NT2/D1 (cell line): ENCODE data around the gene IGSF9B.

Experiments used
- DNase-seq: peaks from one replicate; pipeline ENCODE4 v3.0.0-alpha.2; 2011; ENCODE audit warnings: low read depth, low spot score
- H3K27me3 ChIP-seq: 2 replicates; pipeline ENCODE4 v1.6.0; 2011; ENCODE audit warnings: mild to moderate bottlenecking; ENCODE audit not compliant: insufficient read length, insufficient read depth
- H3K36me3 ChIP-seq: 2 replicates; pipeline ENCODE4 v1.6.1; 2011; ENCODE audit warnings: mild to moderate bottlenecking, low read length, mixed read lengths; ENCODE audit not compliant: insufficient read depth, insufficient read length
- H3K4me1 ChIP-seq: 2 replicates; pipeline ENCODE4 v1.5.1; 2011; ENCODE audit not compliant: insufficient read depth, insufficient read length
- H3K4me3 ChIP-seq: 2 replicates; pipeline ENCODE4 v1.5.1; 2011; ENCODE audit warnings: low read depth; ENCODE audit not compliant: insufficient read length
- H3K9ac ChIP-seq: 2 replicates; pipeline ENCODE4 v1.6.0; 2011; ENCODE audit warnings: low read depth; ENCODE audit not compliant: insufficient read length
- H3K9me3 ChIP-seq: 2 replicates; pipeline ENCODE4 v1.5.1; 2011; ENCODE audit warnings: mild to moderate bottlenecking, low read length; ENCODE audit not compliant: insufficient read depth
- SUZ12 ChIP-seq: IDR thresholded peaks from 2 replicates; pipeline ENCODE4 v1.6.1; 2011; ENCODE audit not compliant: insufficient read length, insufficient read depth; ENCODE audit errors: extremely low read depth
- YY1 ChIP-seq: IDR thresholded peaks from 2 replicates; pipeline ENCODE4 v1.6.1; 2011; ENCODE audit not compliant: insufficient read length, insufficient read depth
- ZNF274 ChIP-seq: IDR thresholded peaks from 2 replicates; pipeline ENCODE4 v1.6.1; 2011; ENCODE audit warnings: mild to moderate bottlenecking, low read depth, low read length

Gene IGSF9B

DNA sequence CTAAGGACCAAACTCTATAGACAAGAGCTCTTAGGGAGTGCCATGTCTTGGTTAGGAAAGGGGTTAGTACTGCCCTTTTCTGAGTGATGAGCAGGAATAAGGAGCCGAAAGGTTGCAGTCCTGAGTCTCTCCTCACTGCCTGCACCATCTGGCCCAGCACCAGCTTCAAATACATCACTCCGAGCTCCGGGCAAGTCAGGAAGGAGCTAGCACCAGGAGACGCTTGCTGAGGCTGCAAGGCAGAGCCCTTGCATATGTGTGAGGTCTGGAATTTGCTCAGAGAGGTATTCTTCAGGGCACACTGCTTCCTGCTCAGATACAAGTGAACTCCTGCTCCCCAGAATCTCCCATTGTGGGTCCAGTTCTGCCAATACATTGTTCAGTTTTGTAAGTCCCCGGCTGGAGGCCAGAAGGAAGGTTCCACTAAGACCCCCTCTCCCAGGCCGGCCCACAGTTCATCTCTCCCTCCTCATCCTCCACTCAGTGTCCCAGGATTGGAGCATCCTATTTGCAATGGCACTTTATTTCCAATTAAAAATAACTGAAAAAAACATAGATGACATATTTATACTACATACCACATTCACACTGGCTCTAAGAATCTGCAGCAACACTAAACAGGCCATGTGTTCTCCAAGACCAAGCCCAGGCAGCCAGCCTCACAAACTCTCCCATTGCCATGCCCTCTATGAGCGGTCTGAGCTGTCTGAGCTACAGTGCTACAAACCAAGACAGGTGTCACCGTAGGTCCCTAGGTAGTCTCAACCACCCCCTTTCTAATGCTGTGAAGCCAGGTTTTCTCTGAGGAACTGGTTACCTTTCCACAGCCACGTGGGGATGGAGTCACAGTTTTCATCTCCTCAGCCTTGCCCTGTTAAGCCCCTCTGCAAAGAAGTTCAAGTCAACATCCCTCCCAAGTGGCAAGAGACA is 56.3 kb downstream of the IGSF9B start:
- TF ChIP-seq ZNF274: no peak
- no peak for TF ChIP-seq YY1
- TF ChIP-seq SUZ12: no peak
- peaks cover 7% of the 10 kb centered on the region for H3K4me1 ChIP-seq
- no peak overlapping the region for H3K4me3 ChIP-seq
- H3K9me3 ChIP-seq: no peaks in the 10 kb centered on the region
- H3K27me3 ChIP-seq: no peaks in the 10 kb centered on the region
- H3K9ac ChIP-seq: no peak overlapping the region
- peaks cover 28% of the 10 kb centered on the region for H3K36me3 ChIP-seq
- DNase-seq: no peak

DNA sequence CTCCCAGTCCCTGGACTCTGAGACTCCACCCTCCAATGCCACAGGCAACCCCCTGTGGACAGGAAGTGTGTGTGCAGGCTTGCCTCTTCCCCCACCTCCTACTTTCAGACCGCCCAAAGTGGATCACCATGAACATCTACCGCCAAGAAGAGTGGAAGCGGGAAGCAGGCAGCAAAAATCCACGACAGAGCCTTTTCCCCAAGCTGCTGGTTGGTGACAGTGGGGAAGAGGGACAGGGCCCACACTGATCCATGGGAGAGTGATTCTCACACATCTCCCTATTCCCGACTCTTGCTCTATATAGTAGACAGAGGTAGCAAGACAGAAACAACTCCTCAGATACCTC is 58.0 kb downstream of the IGSF9B start:
- H3K9me3 ChIP-seq: no peaks in the 10 kb centered on the region
- H3K9ac ChIP-seq: no peak overlapping the region
- no peak overlapping the region for H3K4me3 ChIP-seq
- peaks cover 8% of the 10 kb centered on the region for H3K4me1 ChIP-seq
- DNase-seq: no peak
- no peak for TF ChIP-seq ZNF274
- no peak for TF ChIP-seq YY1
- H3K27me3 ChIP-seq: no peaks in the 10 kb centered on the region
- peaks cover 23% of the 10 kb centered on the region for H3K36me3 ChIP-seq

DNA sequence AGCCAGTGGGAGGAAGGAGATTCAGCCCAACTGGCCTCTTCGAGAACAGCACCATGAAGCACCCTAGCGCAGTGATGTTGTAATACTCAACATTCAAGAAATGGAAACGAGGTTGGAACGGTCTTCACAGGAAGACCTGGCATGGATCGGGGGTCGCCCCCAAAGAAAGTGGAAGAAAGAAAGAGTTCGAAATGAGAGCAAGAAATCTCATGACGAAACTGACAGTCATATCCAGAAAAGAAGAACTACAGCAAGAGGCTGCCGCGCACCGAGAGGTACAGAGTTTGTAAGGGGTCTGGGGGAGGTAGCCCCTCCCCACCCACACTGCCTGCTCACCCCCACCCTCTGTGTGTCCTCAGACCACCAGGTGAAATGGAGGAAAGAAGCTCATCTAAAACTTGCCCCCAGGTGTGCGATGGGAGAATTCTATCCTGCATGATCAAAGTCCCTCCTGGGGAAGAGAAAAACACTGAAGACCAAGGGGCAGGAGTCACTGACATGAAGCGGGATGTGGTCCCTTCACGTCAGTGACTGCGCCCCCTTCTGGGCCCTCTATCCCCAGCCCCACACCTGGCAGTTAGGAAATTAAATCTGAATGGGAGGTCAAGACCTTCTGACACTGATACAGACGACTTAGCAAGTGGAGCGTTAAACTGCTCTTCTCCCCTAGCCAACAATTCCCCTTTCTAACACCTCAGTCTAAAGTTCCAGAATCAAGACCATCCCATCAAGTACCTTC is 58.6 kb downstream of the IGSF9B start:
- no peak for TF ChIP-seq SUZ12
- no peak for TF ChIP-seq ZNF274
- no peak for TF ChIP-seq YY1

DNA sequence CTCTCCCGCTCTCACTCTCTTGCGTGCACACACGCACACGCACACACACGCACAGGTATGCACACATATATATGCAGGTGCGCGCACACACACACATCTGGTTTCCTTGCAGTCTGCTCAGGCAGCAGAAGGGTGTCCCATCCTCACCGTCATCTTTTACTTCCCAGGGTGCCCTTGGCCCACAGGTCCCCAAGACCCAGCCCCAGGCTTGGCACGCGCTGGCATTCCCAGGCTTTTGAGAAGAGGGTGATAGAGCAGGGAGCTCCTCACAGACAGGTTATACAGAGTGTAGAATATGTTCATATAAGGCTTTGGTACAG is 59.5 kb downstream of the IGSF9B start:
- Histone ChIP-seq H3K9me3 (no peaks in the 10 kb centered on the region), H3K27me3 (no peaks in the 10 kb centered on the region), H3K4me3 (no peak overlapping the region), H3K4me1 (peaks cover 11% of the 10 kb centered on the region), H3K9ac (no peak overlapping the region), H3K36me3 (peaks cover 23% of the 10 kb centered on the region)
- DNase-seq: no peak
- TF ChIP-seq SUZ12: no peak
- no peak for TF ChIP-seq YY1
- no peak for TF ChIP-seq ZNF274

More for the DNA sequence above, 58.6 kb downstream of the IGSF9B start:
- Histone ChIP-seq H3K9me3 (no peaks in the 10 kb centered on the region), H3K36me3 (peaks cover 23% of the 10 kb centered on the region), H3K4me1 (peaks cover 10% of the 10 kb centered on the region), H3K27me3 (no peaks in the 10 kb centered on the region), H3K9ac (no peak overlapping the region), H3K4me3 (no peak overlapping the region)
- DNase-seq: no peak

DNA sequence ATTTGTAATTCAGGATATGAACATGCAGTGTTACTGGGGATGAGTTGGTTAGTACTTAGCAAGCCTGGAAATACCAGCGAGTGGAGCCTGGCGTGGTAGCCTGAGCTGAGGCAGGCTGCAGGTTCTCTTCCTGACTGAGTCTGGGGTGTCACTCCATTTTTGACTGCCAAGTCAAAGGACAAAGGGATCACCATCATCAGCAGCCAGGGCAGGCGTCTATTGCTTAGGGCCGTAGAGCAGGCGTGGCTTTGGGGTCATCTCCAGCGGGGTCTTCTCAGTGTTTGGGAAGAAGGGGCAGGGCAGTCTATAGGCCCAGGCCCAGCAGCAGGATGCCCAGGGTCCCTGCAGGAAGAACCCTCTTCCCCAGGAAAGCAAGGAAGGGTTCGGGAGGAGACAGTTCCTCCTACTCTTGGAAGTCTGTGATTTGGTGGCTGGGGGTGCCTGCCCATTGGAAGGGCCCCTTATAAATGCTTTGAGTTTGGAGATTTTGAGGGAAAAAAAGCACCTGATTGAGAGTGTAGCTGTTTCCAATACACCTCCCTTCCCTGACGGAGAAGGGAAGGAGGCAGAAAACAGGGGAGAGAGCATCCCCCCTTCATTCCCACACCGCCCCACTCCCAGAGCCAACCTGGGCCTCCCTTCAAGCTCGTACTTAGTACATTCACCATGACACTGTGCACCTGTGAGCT is 60.0 kb downstream of the IGSF9B start:
- Histone ChIP-seq H3K27me3 (no peaks in the 10 kb centered on the region), H3K9me3 (no peaks in the 10 kb centered on the region), H3K9ac (no peak overlapping the region), H3K4me1 (peaks cover 11% of the 10 kb centered on the region), H3K4me3 (no peak overlapping the region), H3K36me3 (peaks cover 23% of the 10 kb centered on the region)
- no peak for DNase-seq
- TF ChIP-seq SUZ12: no peak
- no peak for TF ChIP-seq ZNF274
- TF ChIP-seq YY1: no peak

DNA sequence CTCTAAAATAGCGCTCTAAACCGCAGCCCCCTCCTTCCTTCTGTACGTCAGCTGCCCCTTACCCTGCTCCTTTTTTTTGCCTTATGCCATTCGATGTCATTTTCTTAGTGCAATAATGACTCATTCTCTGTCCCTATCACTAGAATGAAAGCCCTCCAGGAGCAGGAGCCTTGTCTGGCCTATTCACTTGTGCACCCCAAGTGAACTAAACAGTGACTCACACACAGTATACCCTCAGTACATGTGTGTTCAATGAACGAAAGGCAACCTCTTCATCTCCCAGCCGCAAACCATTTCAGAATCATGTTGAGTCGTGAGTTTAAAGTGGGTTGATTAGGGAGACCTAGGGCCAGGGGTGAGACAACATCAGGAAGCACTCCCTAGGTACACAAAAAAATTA is 60.7 kb downstream of the IGSF9B start:
- no peak for DNase-seq
- Histone ChIP-seq H3K4me1 (peaks cover 11% of the 10 kb centered on the region), H3K9ac (no peak overlapping the region), H3K9me3 (no peaks in the 10 kb centered on the region), H3K27me3 (no peaks in the 10 kb centered on the region), H3K36me3 (peaks cover 23% of the 10 kb centered on the region), H3K4me3 (no peak overlapping the region)
- TF ChIP-seq YY1 (no peak), ZNF274 (no peak), SUZ12 (no peak)

DNA sequence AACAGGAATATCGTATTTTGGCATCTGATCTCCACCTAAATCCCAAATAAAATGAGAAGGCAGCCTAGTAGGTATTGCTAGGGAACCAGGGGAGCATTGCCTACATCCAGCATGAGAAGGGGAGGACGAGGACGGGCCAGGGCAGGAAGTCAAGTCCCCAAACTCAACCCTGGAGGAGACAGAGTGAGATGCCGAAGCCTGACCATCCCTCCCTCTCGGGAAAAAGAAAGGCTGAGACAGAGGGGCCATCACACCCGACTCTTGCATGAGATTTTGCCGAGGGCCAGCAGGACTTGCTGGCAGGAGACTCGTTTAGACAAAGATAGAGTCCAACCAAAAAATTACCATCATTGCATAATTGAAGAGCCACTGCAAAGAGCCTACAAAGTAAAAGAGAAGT is 61.2 kb downstream of the IGSF9B start:
- Histone ChIP-seq H3K36me3 (peaks cover 19% of the 10 kb centered on the region), H3K9ac (no peak overlapping the region), H3K4me3 (no peak overlapping the region), H3K4me1 (peaks cover 11% of the 10 kb centered on the region), H3K9me3 (no peaks in the 10 kb centered on the region), H3K27me3 (no peaks in the 10 kb centered on the region)
- no peak for DNase-seq
- TF ChIP-seq ZNF274: no peak
- no peak for TF ChIP-seq YY1
- TF ChIP-seq SUZ12: no peak
